GM08714 (cell line): Measurements from ENCODE around the gene P2RY8.
"Not testable (repeated sequence)": the region's sequence is repeated elsewhere in the genome, so short reads cannot be mapped to it uniquely, and the experiment has no call there.

Experiments
- H3K4me3 ChIP-seq: fragments of 200-500 bp; sonication (Bioruptor generic); 2 replicates; pipeline ENCODE4 v1.5.1; 2014; ENCODE audit warnings: mild to moderate bottlenecking, low read length, inconsistent platforms
- ZNF274 ChIP-seq: IDR thresholded peaks from 2 replicates; pipeline ENCODE4 v1.6.1; 2012; ENCODE audit warnings: mild to moderate bottlenecking, low read depth, low read length

Gene P2RY8

DNA sequence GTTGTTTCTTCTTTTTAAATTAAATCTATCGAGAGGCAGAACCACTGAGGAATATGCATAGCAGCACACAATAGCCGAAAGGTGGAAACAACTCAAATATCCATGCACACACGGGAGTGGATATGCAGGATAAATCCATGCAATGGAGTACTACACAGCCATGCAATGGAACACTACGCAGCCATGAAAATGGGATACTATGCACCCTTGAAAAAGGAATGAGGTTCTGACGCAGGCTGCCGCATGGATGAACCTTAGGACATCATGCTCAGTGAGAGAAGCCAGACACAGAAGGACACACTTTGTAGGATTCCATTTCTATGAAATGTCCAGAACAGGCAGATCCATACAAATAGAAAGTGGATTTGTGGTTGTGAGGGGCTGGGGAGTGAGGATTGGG lies 18.4 kb upstream of the P2RY8 start:
- no peak overlapping the region for H3K4me3 ChIP-seq
- TF ChIP-seq ZNF274, result no peak

DNA sequence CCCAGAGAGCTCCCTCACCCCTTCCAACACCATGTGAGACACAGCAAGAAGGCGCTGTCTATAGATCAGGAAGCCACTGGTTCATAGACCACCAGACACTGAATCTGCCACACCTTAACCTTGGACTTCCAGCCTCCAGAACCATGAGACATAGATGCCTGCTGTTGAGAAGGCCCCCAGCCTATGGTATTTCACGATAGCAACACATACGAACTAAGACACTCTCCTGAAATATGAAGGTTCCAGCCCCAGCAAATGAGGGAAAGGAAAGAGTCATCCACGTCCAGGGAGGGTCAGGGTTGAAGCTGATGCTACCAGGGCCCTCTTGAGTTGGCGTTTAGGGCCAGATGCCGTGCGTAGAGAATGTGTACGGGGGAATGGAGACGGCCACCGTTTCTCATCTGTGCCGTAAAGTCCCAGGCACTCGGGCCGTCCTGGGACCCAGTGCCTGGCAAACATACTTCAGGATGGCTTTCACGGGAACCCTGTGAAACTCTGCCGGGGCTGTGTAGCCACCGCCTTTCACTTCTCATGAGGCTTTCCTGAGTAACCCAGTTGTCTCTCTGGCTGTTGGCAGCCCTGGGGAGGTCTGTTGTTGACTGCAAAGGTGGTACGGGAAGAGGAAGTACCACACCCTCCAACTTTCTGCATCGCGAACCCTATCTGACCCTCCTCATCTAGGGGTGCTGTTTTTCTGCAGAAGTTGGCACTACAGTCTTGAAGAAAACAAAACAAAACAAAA lies 17.7 kb upstream of the P2RY8 start:
- no peak overlapping the region for H3K4me3 ChIP-seq

DNA sequence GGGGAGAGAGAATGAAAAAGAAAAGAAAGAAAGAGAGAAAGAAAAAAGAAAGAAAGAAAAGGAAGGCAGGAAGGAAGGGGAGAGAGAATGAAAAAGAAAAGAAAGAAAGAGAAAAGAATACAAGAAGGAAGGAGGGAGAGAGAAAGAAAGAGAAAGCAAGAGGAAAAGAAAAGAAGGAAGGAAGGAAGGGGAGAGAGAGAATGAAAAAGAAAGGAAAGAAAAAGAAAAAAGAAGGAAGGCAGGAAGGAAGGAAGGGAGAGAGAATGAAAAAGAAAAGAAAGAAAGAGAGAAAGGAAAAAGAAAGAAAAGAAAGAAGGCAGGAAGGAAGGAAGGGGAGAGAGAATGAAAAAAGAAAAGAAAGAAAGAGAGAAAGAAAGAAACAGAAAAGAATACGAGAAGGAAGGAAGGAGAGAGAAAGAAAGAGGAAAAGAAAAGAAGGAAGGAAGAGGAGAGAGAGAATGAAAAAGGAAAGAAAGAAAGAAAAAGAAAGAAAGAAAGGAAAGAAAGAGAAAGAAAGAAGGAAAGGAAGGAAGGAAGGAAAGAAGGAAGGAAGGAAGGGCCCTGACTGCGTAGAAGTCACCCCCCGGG lies 15.1 kb upstream of the P2RY8 start:
- TF ChIP-seq ZNF274, result no peak
- H3K4me3 ChIP-seq, result no peak overlapping the region

More for the DNA sequence above, 17.7 kb upstream of the P2RY8 start:
- no peak for TF ChIP-seq ZNF274

DNA sequence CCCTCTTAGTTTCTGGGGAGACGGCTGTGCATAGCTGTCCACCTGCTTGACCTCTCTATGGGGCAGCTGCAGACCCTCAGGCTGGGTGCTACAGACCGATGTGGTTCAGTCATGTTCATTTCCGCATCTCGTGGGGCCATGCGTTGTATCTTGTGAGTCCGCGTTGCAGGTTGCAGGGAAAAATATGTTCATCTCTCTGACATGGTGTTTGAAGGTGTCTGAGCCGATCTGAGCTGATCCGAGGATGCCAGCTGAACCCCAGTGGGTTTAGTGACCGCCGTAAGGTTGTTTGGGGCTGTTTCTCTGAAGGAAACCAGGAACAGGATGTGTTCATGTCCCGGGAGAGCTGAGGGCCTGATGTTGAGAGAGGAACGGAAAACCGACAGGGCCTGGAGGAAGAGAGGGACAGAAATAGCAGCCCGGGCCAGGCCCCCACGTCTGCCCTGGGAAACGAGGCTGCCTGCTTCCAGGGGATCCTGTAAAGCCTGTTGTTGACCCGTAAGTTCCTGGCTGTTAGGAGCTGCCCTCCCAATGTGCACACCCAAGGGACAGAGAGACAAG lies 9.8 kb upstream of the P2RY8 start:
- no peak for TF ChIP-seq ZNF274
- no peak overlapping the region for H3K4me3 ChIP-seq

DNA sequence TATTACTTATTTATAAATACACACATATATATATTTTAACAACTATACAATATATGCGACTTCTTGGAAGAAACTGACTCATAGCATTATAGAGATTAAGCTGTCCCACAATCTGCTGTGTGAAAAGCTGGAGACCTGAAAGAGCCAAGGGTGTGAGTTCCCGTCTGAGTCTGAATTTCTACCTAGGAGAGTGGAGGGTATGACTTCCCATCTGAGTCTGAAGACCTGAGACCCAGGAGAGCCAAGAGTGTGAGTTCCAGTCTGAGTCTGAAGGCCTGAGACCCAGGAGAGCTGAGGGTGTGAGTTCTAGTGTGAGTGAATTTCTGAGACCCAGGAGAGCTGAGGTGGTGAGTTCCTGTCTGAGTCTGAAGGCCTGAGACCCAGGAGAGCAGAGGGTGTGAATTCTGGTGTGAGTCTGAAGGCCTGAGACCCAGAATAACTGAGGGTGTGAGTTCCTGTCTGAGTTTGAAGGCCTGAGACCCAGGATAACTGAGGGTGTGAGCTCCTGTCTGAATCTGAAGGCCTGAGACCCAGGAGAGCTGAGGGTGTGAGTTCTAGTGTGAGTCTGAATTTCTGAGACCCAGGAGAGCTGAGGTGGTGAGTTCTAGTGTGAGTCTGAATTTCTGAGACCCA lies 8.9 kb upstream of the P2RY8 start:
- no peak overlapping the region for H3K4me3 ChIP-seq
- no peak for TF ChIP-seq ZNF274

DNA sequence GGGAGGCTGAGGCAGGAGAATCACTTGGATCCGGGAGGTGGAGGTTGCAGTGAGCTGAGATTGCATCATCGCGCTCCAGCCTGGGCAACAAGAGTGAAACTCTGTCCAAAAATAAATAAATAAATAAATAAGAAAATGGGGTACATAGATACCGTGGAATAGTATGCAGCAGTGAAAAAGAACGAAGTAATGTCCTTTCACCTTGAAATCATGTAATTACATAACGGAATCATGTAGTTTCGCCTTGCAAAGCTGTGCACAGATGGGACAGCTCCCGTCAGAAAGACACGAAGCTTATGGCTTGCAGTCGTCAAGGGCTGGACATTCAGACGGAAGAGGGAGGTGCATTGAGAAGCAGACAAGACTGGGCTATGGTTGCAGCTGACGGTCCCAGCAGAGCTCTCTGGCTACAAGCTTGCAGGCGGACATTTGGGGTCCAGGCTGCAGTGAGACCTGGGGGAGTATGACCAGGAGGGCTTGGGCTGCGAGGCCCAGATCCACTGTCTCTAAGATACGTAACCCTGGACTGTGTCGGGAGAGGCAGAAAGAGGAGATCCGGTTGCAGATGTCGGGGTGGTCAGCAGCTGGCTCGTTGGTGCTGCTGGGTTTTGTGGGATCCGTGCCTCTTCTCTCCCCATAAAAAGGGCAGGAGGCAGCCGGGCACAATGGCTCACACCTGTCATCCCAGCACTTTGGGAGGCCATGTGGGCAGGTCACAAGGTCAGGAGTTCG lies 6.2 kb upstream of the P2RY8 start:
- H3K4me3 ChIP-seq, result no peak overlapping the region
- TF ChIP-seq ZNF274, result no peak

DNA sequence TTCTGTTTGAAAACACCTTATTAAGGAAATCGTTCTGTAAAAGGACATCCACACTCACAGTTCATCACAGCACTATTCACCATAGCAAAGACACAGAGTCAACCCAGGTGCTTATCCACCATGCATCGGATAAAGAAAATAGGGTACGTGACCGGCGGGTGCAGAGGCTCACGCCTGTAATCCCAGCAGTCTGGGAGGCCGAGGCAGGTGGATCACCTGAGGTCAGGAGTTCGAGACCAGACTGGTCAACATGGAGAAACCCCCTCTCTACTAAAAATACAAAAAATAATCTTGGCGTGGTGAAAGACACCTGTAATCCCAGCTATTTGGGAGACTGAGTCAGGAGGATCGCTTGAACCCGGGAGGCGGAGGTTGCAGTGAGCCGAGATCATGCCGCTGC lies 2.2 kb upstream of the P2RY8 start:
- not testable (repeated sequence) for H3K4me3 ChIP-seq

DNA sequence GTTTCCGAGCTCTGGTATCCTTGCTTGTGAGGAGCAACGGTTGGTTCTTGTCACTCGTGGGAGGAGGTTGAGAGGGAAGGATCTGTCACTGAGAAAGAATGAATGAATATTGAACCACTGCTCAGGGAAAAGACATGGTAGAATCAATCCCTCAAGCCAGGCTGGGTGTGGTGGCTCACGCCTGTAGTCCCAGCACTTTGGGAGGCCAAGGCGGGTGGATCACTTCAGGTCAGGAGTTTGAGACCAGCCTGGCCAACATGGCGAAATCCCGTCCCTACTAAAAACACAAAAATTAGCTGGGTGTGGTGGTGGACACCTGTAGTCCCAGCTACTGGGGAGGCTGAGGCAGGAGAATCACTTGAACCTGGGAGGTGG lies 718 bp upstream of the P2RY8 start:
- H3K4me3 ChIP-seq, result peak overlapping the region; percentile 91; the same call in 1 of the 2 replicates

DNA sequence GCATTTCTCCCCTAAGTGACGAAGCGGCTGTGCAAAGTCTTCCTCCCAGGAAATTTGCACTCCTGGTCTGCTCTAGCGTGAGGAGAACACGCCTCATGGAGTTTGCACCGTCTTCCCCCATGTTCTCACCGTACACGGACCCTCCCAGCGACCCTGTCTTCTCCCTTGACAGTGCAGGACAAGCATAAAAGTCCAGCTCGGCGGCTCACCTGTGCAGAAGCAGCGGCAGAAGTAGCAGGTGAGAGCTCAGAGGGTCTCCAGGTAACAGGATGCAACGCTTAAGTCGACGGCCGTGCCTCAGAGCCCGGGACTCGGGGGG lies 314 bp downstream of the P2RY8 start:
- TF ChIP-seq ZNF274, result no peak

DNA sequence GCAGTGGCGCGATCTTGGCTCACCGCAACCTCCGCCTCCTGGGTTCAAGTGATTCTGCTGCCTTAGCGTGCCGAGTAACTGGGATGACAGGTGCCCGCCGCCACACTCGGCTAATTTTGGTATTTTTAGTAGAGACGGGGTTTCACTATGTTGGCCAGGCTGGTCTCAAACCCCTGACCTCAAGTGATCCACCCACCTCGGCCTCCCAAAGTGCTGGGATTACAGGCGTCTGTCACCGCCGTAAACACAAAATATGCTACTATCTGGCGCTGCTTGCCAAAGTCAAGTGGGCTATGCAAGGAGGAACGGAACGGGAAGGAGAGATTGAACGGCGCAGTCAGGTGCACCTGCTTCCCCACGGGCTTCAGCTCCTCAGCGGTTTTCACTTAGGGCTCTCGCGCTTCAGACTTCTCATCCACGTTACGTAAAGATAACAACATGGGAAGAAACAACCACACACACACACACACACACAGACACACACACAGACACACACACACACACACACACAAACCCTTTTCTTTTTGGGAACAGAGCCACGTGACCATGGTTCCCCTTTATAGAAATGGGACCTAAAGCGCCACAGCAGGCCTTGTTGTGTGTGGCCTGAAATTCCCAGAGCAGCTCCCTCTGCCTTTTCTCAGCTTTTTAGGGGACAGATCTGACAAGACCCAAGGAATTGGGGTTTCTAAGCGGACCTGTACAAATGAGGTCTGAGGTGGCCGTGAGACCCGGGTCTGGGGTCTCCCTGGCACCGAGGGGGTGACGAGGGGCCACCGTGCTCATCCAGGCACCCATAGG lies 1.5 kb downstream of the P2RY8 start:
- H3K4me3 ChIP-seq, result peak overlapping the region; percentile 91
- TF ChIP-seq ZNF274, result no peak

More for the DNA sequence above, 314 bp downstream of the P2RY8 start:
- peak overlapping the region; percentile 91 for H3K4me3 ChIP-seq

DNA sequence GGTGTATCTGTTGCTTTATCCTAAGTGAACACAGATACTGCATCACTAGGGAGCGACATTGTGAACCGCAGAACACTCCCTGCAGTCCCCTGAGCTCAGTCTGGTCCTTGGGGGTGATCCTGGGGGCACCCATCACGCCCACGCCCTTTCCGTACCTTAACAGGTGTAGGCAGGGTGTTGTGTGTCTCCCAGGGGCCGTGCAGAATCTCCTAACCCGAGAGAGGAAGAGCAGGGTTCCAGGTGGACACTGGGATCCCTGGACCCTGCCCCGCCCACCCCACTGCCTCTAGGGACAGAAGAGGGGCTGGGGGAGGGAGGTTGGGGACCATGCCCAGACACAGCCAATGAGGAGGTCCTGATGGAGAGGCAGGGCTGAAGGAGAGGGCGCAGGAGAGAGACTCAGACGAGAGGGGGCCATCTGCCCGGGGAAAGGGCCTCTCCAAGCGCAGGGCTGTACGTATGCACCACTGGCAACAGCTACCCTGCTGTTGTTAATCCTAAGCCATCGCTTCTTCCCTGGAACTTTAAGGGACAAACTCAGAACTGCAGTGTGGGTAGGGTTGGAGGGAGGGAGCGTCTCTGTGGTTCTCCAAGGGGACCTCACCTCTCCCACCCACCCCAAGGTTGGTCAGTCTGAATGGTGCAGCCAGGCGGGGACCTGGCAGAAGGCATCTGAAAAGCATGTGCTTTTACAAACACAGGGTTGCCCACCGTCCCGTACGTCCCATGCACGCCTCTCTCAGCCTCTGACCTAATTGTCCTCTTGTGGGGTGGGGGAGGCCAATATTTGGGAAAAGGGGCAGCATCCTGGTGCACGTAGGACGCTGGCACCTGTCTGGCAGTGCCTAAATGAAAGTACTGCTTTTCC lies 2.5 kb downstream of the P2RY8 start:
- H3K4me3 ChIP-seq, result peak overlapping the region; percentile 91
- TF ChIP-seq ZNF274, result no peak

DNA sequence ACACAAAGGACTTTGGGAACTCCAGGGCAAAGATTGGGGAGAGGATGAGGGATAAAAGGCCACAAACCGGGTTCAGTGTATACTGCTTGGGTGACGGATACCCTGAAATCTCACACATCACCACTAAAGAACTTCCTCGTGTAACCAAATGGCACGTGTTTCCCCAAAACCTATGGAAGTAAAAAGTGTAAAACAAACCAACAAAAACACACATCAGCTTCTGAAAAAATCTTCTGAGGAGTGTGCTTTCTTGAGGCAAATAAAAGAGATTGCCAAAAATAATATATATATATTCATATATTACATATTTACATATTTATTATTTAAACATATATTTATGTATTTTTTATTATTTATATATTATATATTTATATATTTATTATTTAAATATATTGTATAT lies 3.9 kb downstream of the P2RY8 start:
- no peak for TF ChIP-seq ZNF274
- no peak overlapping the region for H3K4me3 ChIP-seq
